HG02798 (cell line): Measurements from ENCODE around the gene NDUFS5.
"Not testable (repeated sequence)": the region's sequence is repeated elsewhere in the genome, so short reads cannot be mapped to it uniquely, and the experiment has no call there.

ENCODE experiments used
- ATAC-seq: cut with Tn5 transposase; IDR thresholded peaks from one replicate; pipeline ENCODE4 v1.9.1; 2021; ENCODE audit warnings: mild to moderate bottlenecking; ENCODE audit not compliant: unreplicated experiment, poor library complexity

The NDUFS5 gene

GRCh38 chr1:39026051-39026865 is at the start of gene NDUFS5:
Gene NDUFS5 (plus strand): TSS chr1:39026350. CDS start chr1:39028725, 2,375 bp downstream.
- peak; percentile 87 for ATAC-seq

DNA sequence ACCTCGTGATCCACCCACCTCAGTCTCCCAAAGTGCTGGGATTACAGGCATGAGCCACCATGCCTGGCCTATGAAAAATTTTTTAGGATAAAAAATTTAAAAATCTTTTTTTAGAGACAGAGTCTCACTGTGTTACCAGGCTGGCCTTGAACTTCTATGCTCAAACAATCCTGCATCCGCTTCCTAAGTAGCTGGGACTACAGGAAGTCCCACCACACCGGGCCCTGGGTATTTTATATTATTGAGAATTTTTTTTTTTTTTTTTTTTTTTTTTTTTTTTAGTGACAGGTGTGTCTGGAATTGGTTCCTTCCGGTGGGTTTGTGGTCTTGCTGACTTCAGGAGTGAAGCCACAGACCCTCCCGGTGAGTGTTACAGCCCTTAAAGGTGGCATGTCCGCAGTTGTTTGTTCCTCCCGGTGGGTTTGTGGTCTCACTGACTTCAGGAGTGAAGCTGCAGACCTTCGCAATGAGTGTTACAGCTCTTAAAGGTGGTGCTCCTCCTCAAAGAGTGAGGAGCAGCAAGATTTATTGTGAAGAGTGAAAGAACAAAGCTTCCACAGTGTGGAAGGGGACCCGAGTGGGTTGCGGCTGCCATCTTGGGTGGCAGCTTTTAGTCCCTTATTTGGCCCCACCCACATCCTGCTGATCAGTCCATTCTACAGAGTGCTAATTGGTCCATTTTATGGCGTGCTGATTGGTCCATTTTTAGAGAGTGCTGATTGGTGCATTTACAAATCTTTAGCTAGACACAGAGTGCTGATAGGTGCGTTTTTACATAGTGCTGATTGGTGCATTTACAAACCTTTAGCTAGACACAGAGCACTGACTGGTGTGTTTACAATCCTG is 48.5 kb upstream of the NDUFS5 start:
- not testable (repeated sequence) for ATAC-seq

DNA sequence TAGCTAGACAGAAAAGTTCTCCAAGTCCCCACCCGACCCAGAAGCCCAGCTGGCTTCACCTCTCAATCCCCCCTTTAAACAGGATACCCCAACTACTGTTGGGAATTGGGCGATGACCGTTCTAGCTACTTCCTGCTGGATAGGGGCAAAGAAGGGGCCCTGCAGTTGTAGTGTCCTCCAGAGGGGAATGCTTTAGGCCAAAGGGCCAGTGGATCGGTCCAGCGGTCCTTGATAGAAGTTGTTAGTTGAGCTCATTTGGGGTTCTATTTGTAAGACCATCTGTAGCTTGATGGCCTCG is 48.0 kb upstream of the NDUFS5 start:
- not testable (repeated sequence) for ATAC-seq

DNA sequence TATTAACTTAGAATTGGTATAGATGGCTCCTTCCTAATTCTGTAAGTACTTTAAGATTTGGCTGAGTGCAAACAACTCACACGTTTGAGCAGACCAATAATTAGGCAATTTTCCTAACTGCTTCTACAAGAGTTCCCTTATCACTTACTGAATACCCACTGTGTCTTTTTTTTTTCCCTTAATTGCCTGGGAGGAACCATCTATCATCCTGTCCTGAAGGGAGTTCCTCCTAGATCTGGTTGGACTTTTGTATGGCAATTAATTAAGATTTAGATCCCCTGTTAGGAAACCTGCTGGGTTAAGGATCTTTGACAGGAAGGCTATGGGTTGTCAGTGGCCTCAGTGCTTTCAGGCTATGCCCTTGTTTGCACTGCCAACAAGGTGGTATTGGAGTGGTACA is 46.8 kb upstream of the NDUFS5 start:
- ATAC-seq: not testable (repeated sequence)

GRCh38 chr1:38989979-38990378 is 36.2 kb upstream of the NDUFS5 start:
- no peak for ATAC-seq

GRCh38 chr1:38990386-38990737 is 35.8 kb upstream of the NDUFS5 start:
- no peak for ATAC-seq

DNA sequence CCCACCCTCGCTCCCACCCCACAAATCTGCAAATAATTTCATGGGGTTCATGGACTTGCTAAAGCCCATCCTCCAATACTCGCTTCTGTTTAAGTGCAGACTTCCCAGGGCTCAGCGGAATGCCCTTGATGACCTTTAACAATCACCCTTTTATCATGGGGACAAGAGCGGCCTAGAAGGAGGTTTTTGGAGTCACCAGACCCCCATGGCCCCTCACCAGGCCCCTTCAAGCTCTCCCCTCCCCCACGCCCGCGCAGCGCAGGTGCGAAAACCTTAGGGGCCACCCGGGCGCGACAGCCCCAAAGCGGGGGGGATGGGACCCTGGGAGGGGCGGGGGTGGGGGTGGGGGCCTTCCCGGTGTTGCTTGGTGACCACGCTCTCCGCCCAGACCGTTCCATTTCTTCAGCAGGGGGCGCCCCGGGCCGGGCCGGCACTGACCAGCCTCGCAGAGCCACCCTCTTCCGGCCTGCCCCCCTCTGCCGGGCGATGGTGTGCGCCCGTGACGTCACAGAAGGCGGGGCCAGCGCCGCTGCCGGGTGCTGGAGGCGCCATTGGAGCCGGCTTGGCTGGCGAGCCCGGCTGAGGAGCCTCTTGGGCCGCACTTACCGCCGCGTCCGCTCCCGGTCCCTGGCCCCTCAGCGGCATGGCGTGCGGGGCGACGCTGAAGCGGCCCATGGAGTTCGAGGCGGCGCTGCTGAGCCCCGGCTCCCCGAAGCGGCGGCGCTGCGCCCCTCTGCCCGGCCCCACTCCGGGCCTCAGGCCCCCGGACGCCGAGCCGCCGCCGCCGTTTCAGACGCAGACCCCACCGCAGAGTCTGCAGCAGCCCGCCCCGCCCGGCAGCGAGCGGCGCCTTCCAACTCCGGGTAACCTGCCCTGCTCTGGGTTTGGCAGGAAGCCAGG is 35.2 kb upstream of the NDUFS5 start, which contains the start of gene AKIRIN1:
TSS of gene AKIRIN1 (plus strand) at position 539 of the 900 bp plus-strand sequence. CDS start at position 644, 105 bp downstream.
- ATAC-seq: peak; percentile 96

DNA sequence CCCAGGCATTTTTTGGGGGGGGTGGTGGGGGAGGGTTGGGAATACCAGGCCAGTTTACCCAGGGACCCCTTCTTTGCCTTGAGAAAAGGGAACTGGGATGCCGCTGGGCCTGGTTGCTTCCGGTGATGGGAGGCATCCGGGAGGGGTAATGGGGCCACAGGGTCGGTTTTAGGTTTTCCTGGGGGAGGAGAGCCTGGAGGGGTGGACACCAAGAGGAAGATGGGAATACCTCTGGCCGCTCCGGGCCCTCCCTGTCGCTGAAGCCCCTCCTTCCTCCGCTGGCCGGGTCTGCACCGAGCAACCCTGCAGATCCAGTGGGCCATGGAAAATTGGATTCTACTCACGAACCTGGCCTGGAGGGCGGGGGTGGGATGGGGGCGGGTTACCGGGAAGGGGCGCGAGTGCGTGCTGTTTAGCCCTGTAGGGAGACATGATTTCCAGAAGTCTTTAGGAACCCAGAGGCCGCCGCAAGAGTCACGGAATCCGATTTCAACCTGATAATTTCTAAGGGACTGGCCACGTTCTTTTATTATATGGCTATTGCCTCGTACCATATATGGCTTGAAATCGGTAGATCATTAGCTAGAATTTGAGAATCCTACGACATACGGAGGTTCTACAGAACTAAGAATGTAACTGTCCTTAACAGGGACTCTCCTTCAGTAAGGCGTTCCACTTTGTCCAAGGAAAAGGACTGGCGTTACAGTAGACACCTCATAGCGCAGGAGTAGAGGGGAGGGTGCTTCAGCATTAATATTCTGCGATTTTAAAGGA is 34.3 kb upstream of the NDUFS5 start:
- no peak for ATAC-seq

- ATAC-seq: no peak
Measured at GRCh38 chr1:38992412-38993111, 33.6 kb upstream of the NDUFS5 start.

GRCh38 chr1:38994196-38994595 is 32.0 kb upstream of the NDUFS5 start:
- no peak for ATAC-seq

DNA sequence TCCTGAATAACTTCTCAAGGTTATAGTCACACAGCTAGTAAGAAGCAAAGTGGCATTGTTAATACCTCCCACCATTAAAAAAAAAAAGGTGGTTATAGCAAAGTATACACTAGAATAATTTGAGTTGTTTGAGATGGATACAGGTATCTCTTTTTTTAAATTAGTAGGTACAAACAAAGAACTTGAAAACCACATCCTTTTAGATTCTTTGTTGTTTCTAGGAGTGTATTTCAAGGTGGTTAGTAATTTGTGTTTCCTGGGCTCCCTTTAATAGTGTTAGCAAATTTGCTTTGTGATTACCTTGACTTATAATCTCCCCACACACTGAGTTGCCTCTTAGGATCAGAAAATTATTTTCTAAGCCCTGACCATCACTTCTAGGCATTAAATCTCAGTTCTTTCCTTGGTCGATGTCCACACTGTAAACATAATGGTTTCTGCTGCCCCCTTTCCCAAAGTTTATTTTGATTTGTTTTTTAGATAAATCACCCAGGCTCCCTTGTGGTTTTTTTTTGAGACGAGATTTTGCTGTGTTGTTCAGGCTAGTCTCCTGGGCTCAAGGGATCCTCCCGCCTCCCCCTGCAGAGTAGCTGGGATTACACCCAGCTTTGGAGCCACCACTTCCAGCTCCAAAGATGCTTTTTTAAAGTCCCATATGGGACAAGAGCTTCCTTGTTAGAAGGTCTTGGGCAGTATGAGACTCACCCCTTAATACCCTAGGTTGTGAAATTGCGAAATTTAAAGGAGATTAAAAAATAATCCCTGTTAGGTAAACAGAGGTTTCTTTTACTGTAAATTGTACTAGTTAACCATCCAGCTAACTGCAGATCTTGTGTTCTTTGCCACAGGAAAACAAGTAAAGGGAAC is 28.9 kb upstream of the NDUFS5 start:
- ATAC-seq: no peak

DNA sequence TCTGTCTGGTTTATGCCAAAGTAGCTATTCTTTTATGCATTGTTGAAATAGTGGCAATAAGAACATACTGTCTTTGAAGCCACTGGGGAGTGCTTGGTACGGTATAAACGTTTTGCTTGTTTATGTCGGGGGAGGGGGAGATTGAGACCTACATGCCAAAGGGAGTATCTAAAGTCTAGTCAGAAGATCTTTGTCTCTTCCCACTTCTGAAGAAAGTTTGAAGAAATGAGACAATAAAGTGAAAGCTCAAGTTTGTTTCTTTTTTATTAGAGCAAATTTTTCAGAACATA is 28.3 kb upstream of the NDUFS5 start:
- no peak for ATAC-seq

DNA sequence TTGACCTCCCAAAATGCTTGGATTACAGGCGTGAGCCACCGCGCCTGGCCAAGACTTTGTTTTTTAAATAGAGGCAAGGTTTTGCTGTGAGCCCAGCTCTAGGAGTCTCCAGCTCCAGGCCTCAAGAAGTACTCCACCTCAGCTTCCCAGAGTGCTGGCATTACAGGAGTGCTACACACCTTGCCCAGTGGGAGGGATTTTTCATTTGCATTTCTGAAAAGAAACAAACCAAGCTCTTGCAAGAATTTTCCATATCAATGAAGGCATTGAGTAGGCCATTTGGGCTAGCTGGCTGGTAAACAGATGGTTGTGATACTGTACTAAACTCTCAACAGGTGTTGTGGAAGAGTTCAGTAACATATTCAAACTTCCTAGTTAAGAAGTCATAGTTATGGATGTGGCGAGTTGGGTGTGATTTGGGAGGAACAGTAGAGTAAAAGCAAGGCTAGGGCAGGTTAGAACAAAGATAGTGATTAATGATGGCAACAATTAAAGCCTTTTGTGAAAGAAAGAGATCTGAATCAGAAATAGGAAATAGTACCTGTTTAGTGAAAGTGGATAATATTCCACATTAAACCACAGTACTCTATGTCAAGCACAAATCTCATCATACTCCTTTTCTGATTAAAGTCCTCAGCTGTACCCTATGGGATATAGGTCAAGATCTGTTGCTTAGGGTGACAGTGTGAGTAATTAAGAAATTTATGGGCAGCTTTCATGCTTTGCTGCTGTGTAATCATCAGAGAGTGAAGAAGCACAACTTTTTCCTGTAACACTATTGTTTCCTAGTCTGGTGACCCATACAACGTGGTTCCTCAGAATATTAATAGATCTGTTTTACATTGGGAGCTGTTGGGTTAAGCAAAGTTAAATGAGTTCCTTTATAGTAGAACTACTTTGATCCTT is 24.4 kb upstream of the NDUFS5 start:
- ATAC-seq: no peak

DNA sequence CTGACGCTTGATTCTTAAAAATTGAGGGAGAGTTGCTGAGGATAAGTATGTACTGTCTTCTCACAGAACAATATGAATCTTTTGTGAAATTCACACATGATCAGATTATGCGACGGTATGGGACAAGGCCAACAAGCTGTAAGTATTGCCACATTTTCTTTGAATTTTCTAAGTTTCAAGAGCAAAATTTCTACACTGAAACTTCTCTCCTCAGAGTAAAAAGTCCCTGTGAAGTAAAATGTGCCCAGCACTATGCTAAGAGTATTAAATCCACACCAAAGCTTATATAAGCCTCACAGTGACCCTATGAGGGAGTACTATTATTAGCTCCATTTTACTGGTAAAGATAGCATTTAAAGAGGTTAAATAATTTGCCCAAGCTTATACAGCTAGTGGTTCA is 22.9 kb upstream of the NDUFS5 start:
- ATAC-seq: no peak

DNA sequence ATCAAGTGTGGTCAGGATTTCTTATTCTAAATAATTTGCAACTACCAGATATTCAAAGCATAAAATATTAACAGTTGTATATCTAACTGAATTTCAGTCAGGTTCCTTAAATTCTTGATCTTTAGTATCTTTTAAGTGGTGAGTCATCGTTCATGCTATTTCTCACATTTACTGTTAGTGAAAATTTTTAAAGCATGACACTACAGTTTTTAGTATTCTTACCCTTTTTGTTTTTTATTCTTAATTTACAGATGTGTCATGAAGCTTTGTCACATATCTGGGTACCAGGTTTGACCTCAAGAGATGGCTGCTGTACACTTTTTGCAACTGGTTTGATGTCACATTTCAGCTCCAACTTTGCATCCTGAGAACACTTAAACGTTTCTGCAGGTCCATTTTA is 22.4 kb upstream of the NDUFS5 start:
- ATAC-seq: no peak

DNA sequence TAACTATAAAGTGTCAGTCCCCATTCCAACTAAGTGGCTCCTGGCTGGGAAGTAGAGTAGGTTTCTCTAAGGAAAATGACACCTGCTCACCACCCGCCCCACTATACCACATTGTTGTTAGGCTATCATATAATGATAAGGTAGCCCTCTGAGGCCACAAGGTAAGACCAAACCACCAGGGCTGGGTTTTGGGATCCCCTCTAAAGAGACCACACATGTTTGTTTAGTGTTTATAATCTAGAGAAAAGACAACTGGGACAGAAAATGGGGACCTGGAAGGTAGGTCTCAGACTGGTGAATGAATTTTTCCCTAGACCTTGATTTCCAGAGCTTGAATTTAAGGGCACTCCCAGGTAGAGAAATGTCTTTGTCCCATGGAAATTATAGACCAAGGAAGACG is 19.9 kb upstream of the NDUFS5 start:
- ATAC-seq: no peak
